HL-60 (cell line): ENCODE results near the gene BARX1.

Source experiments
- POLR2AphosphoS5 ChIP-seq: IDR thresholded peaks from 2 replicates; pipeline ENCODE4 v1.6.1; 2012; ENCODE audit warnings: low read depth
- TF ChIP-seq, protein P1 (sequence below): IDR thresholded peaks from one replicate; pipeline ENCODE4 v1.5.1; 2011; ENCODE audit warnings: low read length, control low read depth, inconsistent platforms; ENCODE audit not compliant: insufficient read depth

DNA sequence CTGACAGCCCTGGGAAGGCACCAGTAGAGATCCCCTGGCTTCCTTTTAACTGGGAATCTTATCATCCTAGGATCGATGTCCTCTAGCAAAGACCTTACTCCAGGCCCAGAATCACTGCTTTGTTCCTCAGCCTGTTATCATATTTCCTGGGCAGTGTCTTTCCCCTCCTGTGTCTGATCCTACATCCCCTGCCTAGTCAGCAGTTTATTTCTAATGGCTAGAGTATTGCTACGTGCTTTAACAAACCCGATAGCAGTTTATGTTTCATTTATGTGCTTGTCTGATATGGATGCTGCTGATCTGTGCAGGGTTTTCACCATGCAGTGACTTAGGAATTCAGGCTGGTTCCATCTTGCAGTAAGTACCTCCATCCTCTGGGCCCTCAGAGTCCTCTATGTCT is 20.9 kb upstream of the BARX1 start:
- TF ChIP-seq, protein P1, sequence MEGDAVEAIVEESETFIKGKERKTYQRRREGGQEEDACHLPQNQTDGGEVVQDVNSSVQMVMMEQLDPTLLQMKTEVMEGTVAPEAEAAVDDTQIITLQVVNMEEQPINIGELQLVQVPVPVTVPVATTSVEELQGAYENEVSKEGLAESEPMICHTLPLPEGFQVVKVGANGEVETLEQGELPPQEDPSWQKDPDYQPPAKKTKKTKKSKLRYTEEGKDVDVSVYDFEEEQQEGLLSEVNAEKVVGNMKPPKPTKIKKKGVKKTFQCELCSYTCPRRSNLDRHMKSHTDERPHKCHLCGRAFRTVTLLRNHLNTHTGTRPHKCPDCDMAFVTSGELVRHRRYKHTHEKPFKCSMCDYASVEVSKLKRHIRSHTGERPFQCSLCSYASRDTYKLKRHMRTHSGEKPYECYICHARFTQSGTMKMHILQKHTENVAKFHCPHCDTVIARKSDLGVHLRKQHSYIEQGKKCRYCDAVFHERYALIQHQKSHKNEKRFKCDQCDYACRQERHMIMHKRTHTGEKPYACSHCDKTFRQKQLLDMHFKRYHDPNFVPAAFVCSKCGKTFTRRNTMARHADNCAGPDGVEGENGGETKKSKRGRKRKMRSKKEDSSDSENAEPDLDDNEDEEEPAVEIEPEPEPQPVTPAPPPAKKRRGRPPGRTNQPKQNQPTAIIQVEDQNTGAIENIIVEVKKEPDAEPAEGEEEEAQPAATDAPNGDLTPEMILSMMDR, result no peak
- TF ChIP-seq POLR2AphosphoS5, result no peak
